PC-9 (cell line): ENCODE data around the gene CROCC2.

Experiments used
- CTCF ChIP-seq: fragments of 200-600 bp; sonication (generic); conservative IDR thresholded peaks from 2 replicates; pipeline ENCODE4 v1.6.1; 2017; ENCODE audit warnings: mixed run types, antibody characterized with exemption, mild to moderate bottlenecking, moderate library complexity
- EZH2 ChIP-seq: fragments of 200-600 bp; sonication (generic); IDR thresholded peaks from 2 replicates; pipeline ENCODE4 v1.8.0; 2017; ENCODE audit warnings: antibody characterized with exemption, low read depth

GRCh38 chr2:240933048-240933965 lies 27.2 kb downstream of the CROCC2 start:
- TF ChIP-seq CTCF (no peak), EZH2 (no peak)
